Osteoblast (primary cell): ENCODE results near the gene PLCL2. TPM values are rescaled to one million over a fixed set of nuclear protein-coding genes. Genes with fewer than 3 reads are reported as not detected.

Experiments used
- DNase-seq: peaks from one replicate; pipeline ENCODE4 v3.0.0; 2011; ENCODE audit warnings: low spot score, mixed read lengths; ENCODE audit not compliant: insufficient read length; ENCODE audit errors: missing footprints
- H2AFZ ChIP-seq: 2 replicates; pipeline ENCODE4 v1.6.0; 2011; ENCODE audit warnings: mild to moderate bottlenecking, low read length
- H3K27ac ChIP-seq: 2 replicates; pipeline ENCODE4 v1.5.1; 2011; ENCODE audit warnings: mild to moderate bottlenecking, low read depth, low read length, moderate library complexity
- H3K27me3 ChIP-seq: 2 replicates; pipeline ENCODE4 v1.6.0; 2012; ENCODE audit warnings: mild to moderate bottlenecking, control low read depth, inconsistent platforms, low read length, moderate library complexity; ENCODE audit not compliant: insufficient read depth
- H3K36me3 ChIP-seq: 2 replicates; pipeline ENCODE4 v1.5.1; 2011; ENCODE audit warnings: mild to moderate bottlenecking, low read length, control low read depth, moderate library complexity; ENCODE audit not compliant: insufficient read depth
- H3K4me1 ChIP-seq: 2 replicates; pipeline ENCODE4 v1.5.1; 2011; ENCODE audit warnings: mild to moderate bottlenecking, low read length, control low read depth, moderate library complexity; ENCODE audit not compliant: insufficient read depth
- H3K4me2 ChIP-seq: 2 replicates; pipeline ENCODE4 v1.6.0; 2011; ENCODE audit warnings: mild to moderate bottlenecking, low read length; ENCODE audit not compliant: insufficient read depth
- H3K4me3 ChIP-seq: fragments of 200-600 bp; sonication (generic); 3 replicates; pipeline ENCODE4 v1.5.1; 2012; ENCODE audit warnings: mild to moderate bottlenecking, low read length, inconsistent platforms; ENCODE audit not compliant: insufficient read depth
- H3K79me2 ChIP-seq: 2 replicates; pipeline ENCODE4 v1.6.0; 2012; ENCODE audit warnings: mild to moderate bottlenecking, low read length, control low read depth, inconsistent platforms; ENCODE audit not compliant: insufficient read depth
- H3K9me3 ChIP-seq: 2 replicates; pipeline ENCODE4 v1.5.1; 2011; ENCODE audit warnings: low read depth, low read length, control low read depth
- H4K20me1 ChIP-seq: 2 replicates; pipeline ENCODE4 v1.6.0; 2012; ENCODE audit warnings: mild to moderate bottlenecking, low read length, control low read depth; ENCODE audit not compliant: insufficient read depth
- total RNA-seq: library from RNA; depleted of rRNA; stranded (reverse); fragments of >200 nt; gene quantifications from 2 replicates; pipeline ENCODE4 v1.2.3, GENCODE V29; 2012
- TF ChIP-seq, protein P1 (sequence below): IDR thresholded peaks from 2 replicates; pipeline ENCODE4 v1.5.1; 2011; ENCODE audit warnings: mild to moderate bottlenecking, low read depth, low read length, moderate library complexity; ENCODE audit errors: extremely low read depth

Gene PLCL2
- total RNA-seq, 1 donor, result 5.1 TPM

DNA sequence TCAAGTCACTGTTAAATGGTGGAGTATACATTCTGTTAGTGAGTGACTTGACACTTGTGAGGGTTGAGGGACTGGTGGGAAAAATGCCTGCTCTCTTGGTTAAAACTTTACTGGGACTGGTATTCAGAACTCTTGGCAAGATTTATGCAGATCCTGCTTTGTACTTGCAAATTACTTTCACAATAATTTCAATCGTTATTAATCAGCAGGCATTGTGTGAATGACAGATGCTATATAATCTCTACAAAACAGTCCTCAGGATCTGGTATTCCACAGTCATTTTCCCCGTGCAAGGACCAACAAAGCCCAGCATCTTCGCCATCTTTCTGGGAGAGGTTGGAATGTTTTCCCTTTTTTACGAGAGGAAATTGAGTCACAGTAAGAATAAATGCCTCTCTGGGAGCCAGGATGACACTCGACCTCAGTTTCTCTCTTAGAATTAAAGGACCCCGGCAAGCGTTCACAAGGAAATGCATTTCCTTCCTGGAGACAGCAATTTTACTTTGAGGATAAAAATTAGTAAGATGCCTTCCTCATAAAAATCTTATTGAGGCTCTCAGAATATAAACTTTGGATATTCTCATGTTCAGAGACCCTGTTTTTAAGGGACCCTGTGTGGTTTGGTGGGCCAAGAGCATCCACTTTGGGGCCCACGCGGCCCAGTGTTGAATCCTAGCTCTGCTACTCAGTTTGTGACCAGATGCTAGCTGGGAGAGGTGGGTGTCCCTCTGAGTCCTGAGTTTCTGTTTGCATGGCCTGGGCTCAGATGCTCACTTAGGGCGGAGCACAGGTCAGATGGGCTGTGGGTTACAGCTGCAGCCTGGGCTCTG, 45.3 kb upstream of the PLCL2 start:
- Histone ChIP-seq H3K27ac (no peak overlapping the region), H3K79me2 (no peaks in the 10 kb centered on the region)
- TF ChIP-seq, protein P1, sequence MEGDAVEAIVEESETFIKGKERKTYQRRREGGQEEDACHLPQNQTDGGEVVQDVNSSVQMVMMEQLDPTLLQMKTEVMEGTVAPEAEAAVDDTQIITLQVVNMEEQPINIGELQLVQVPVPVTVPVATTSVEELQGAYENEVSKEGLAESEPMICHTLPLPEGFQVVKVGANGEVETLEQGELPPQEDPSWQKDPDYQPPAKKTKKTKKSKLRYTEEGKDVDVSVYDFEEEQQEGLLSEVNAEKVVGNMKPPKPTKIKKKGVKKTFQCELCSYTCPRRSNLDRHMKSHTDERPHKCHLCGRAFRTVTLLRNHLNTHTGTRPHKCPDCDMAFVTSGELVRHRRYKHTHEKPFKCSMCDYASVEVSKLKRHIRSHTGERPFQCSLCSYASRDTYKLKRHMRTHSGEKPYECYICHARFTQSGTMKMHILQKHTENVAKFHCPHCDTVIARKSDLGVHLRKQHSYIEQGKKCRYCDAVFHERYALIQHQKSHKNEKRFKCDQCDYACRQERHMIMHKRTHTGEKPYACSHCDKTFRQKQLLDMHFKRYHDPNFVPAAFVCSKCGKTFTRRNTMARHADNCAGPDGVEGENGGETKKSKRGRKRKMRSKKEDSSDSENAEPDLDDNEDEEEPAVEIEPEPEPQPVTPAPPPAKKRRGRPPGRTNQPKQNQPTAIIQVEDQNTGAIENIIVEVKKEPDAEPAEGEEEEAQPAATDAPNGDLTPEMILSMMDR, result no peak

DNA sequence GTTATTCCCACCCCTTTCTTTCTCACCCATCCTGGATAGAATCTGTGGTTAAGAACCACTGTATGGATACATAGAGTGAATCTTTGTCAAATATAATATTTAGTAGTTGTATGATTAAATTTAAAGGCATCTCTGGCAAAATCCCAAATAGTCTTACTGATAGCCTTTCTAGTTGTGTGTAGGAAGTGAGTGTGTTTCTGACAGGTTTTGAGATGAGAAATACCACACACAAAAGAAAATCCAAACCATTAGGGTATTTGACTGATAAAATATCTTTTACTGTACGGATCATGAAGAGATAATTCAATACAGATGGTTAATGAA, 44.7 kb upstream of the PLCL2 start:
- Histone ChIP-seq H3K36me3 (no peaks in the 10 kb centered on the region), H3K9me3 (no peaks in the 10 kb centered on the region), H3K4me3 (no peak overlapping the region), H3K27me3 (peaks cover 1% of the 10 kb centered on the region), H3K27ac (no peak overlapping the region), H3K4me2 (no peak overlapping the region), H2AFZ (no peak overlapping the region), H3K4me1 (no peaks in the 10 kb centered on the region), H3K79me2 (no peaks in the 10 kb centered on the region), H4K20me1 (no peaks in the 10 kb centered on the region)
- DNase-seq, result no peak
- TF ChIP-seq, protein P1, result no peak

More for the DNA sequence above, 45.3 kb upstream of the PLCL2 start:
- Histone ChIP-seq H3K27me3 (no peaks in the 10 kb centered on the region), H3K36me3 (no peaks in the 10 kb centered on the region), H3K9me3 (no peaks in the 10 kb centered on the region), H3K4me1 (no peaks in the 10 kb centered on the region), H4K20me1 (no peaks in the 10 kb centered on the region), H3K4me3 (no peak overlapping the region), H3K4me2 (no peak overlapping the region), H2AFZ (no peak overlapping the region)
- no peak for DNase-seq

DNA sequence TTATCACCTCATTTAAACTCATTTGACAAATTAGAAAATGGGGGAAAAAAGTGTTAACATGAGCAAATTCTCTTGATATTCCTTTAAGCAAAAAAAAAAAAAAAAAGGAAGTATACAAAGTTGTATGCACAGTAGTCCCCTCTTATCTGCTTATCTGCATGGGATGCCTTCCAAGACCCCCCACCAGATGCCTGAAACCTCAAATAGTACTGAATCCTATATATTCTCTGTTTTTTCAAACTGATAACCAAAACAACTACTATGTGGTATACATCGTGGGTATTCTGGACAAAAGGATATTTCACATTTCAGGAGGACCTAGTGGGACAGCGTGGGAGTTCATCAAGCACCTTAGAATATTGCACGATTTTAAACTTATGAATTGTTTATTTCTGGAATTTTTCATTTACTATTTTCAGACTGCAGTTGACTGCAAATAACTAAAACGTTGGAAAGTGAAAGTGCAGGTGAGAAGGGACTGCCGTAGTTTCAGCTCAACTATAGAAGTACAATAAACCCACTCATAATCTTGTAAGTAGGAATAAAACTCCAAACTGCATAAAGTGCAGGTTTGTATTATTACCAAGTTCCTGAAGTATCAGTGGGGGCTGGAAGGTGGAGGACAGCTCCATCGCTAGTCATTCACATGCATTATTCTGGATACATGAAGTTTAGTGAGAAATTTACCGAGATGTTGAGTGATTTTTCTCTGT, 43.6 kb upstream of the PLCL2 start:
- no peaks in the 10 kb centered on the region for H3K36me3 ChIP-seq
- no peak overlapping the region for H3K4me2 ChIP-seq
- H4K20me1 ChIP-seq, result no peaks in the 10 kb centered on the region

DNA sequence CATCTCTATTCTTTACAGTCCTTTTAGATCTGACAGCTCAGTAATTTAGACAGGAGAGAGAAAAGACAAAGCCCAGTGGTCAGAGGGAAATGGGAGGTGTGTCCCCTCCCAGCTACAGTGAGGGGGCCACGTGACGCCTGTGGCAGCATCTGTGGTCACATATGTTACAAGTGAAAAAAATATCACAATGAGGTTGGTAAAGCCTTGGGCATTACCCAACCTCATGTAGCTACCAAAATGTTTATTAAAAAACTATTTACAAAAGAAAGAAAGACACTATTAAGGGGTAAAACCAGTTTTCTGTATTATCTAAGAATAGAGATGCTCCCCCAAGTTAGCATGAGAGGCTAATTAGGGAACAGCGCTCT, 42.9 kb upstream of the PLCL2 start:
- Histone ChIP-seq H3K36me3 (no peaks in the 10 kb centered on the region), H3K4me2 (no peak overlapping the region), H3K27me3 (peaks cover 2% of the 10 kb centered on the region), H2AFZ (no peak overlapping the region), H3K79me2 (no peaks in the 10 kb centered on the region), H3K4me3 (no peak overlapping the region), H3K27ac (no peak overlapping the region), H4K20me1 (no peaks in the 10 kb centered on the region), H3K4me1 (no peaks in the 10 kb centered on the region), H3K9me3 (no peaks in the 10 kb centered on the region)
- TF ChIP-seq, protein P1, result no peak
- DNase-seq, result no peak

More for the DNA sequence above, 43.6 kb upstream of the PLCL2 start:
- Histone ChIP-seq H2AFZ (no peak overlapping the region), H3K27me3 (peaks cover 2% of the 10 kb centered on the region), H3K4me1 (no peaks in the 10 kb centered on the region), H3K4me3 (no peak overlapping the region), H3K79me2 (no peaks in the 10 kb centered on the region), H3K27ac (no peak overlapping the region), H3K9me3 (no peaks in the 10 kb centered on the region)
- TF ChIP-seq, protein P1, result no peak
- no peak for DNase-seq
